ENCODE data around the gene SYNE4.

The SYNE4 gene

GRCh38 chr19:35973487-35973886 is 35.1 kb downstream of the SYNE4 start:
- POLR2A ChIA-PET (ENCODE audit: low non-redundant PET), result no interaction called here
- H3K27ac ChIP-seq, result no peak overlapping the region
- CTCF ChIA-PET, result no interaction called here
- no peak for TF ChIP-seq CTCF (conservative IDR thresholded peaks at IDR 0.05; ENCODE audit: low read depth)
- DNase-seq (ENCODE audit: low spot score), result no peak

GRCh38 chr19:35966771-35967170 is 41.8 kb downstream of the SYNE4 start:
- POLR2A ChIA-PET (ENCODE audit: low non-redundant PET), result no interaction called here
- CTCF ChIA-PET, result no interaction called here
- no peak for TF ChIP-seq CTCF (conservative IDR thresholded peaks at IDR 0.05; ENCODE audit: low read depth)
- no peak for DNase-seq (ENCODE audit: low spot score)
- no peak overlapping the region for H3K27ac ChIP-seq

GRCh38 chr19:35963514-35963913 is 45.1 kb downstream of the SYNE4 start:
- ChIA-PET POLR2A (ENCODE audit: low non-redundant PET) (no interaction called here), CTCF (no interaction called here)
- DNase-seq (ENCODE audit: low spot score), result peak; percentile 26
- H3K27ac ChIP-seq, result no peak overlapping the region
- no peak for TF ChIP-seq CTCF (conservative IDR thresholded peaks at IDR 0.05; ENCODE audit: low read depth)

GRCh38 chr19:35960432-35960972 is 48.1 kb downstream of the SYNE4 start:
- no peak for TF ChIP-seq CTCF (conservative IDR thresholded peaks at IDR 0.05; ENCODE audit: low read depth)
- H3K27ac ChIP-seq, result no peak overlapping the region
- ChIA-PET CTCF (interaction anchor here (0.9 kb wide), 1 partner anchor 153 kb away, joined by 3 read pairs; no protein-coding TSS in a partner anchor), POLR2A (ENCODE audit: low non-redundant PET) (no interaction called here)
- DNase-seq (ENCODE audit: low spot score), result no peak

- ChIA-PET POLR2A (ENCODE audit: low non-redundant PET) (no interaction called here), CTCF (interaction anchor here (0.8 to 0.9 kb wide), 2 partner anchors 10 to 153 kb away, joined by 3 read pairs; no protein-coding TSS in a partner anchor)
- no peak for TF ChIP-seq CTCF (conservative IDR thresholded peaks at IDR 0.05; ENCODE audit: low read depth)
- H3K27ac ChIP-seq, result no peak overlapping the region
- no peak for DNase-seq (ENCODE audit: low spot score)
These were observed 48.7 kb downstream of the SYNE4 start for GRCh38 chr19:35959968-35960320.

- DNase-seq (ENCODE audit: low spot score), result no peak
- H3K27ac ChIP-seq, result no peak overlapping the region
- ChIA-PET CTCF (interaction anchor here (0.6 to 0.8 kb wide), 2 partner anchors 10 to 267 kb away, joined by 3 to 4 read pairs; no protein-coding TSS in a partner anchor), POLR2A (ENCODE audit: low non-redundant PET) (no interaction called here)
- TF ChIP-seq CTCF (conservative IDR thresholded peaks at IDR 0.05; ENCODE audit: low read depth), result peak; percentile 28; the same call in 1 of the 2 replicates
These were observed 49.3 kb downstream of the SYNE4 start for GRCh38 chr19:35959040-35959967.

All from RWPE1 (cell line).